Measurements from ENCODE around the gene TMBIM4. TPM values are rescaled to one million over a fixed set of nuclear protein-coding genes. Genes with fewer than 3 reads are reported as not detected.

TMBIM4 gene
- total and polyA plus RNA-seq, 2 donors (not counting 3 experiments of a cell fraction or from before 2014, with no cell fraction given), result 74.1 to 370 TPM

DNA sequence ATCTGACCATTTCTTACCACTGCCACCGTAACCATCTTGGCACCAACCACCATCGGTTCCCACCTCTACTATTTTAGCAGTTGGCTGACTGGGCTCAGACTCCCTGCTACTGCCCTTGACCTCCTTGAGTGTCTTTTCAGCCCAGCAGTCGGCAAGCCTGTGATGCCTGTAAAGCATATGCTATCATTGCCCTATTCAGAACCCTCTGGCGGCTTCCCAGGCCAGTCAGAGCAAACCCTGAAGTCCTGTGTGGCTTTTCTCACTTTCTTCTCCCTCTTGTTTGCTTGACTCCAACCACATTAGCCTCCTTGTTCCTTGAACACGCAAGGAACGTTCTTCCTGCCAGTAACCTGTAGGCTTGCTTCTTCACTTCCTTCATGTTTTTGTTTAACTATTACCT, 25.4 kb upstream of the TMBIM4 start:
- Histone ChIP-seq H2AFZ (ENCODE audit: low read depth, low read length) (no peak overlapping the region), H3K27ac (ENCODE audit: insufficient read depth, low read depth, low read length) (no peak overlapping the region), H4K20me1 (replicated peaks; ENCODE audit: control insufficient read depth, extremely low read depth, insufficient read depth, low read length) (no peaks in the 10 kb centered on the region), H3K9me1 (replicated peaks; ENCODE audit: control insufficient read depth, extremely low read depth, insufficient read depth, low read length) (no peaks in the 10 kb centered on the region), H3K79me2 (ENCODE audit: control insufficient read depth, insufficient read depth, low read length) (no peaks in the 10 kb centered on the region), H3K4me3 (replicated peaks in 1 of 3; ENCODE audit: insufficient read depth in 1 of 3, low read depth in 1 of 3, low read length in 3 of 3) (no peak overlapping the region), H3K4me2 (ENCODE audit: insufficient read depth, low read length) (no peak overlapping the region), H3K4me1 (ENCODE audit: control insufficient read depth, extremely low read depth, insufficient read depth, low read length) (peaks cover 27% of the 10 kb centered on the region), H3K27me3 (ENCODE audit: control insufficient read depth in 2 of 2, insufficient read depth in 2 of 2, low read length in 2 of 2) (no peaks in the 10 kb centered on the region), H3K9me3 (replicated peaks; ENCODE audit: control insufficient read depth, insufficient read depth, low read length) (no peaks in the 10 kb centered on the region), H3K36me3 (ENCODE audit: control insufficient read depth in 2 of 2, extremely low read depth in 1 of 2, insufficient read depth in 2 of 2, low read length in 2 of 2) (no peaks in the 10 kb centered on the region), H3K9ac (replicated peaks; ENCODE audit: extremely low read depth, insufficient read depth, low read length) (no peak overlapping the region)
- no peak for TF ChIP-seq POLR2AphosphoS5 (IDR thresholded peaks at IDR 0.05; ENCODE audit: insufficient read depth, low read depth, low read length)
- no peak for TF ChIP-seq FOS (IDR thresholded peaks at IDR 0.05; ENCODE audit: borderline replicate concordance, insufficient read depth, low read length)
- TF ChIP-seq EZH2 (IDR thresholded peaks at IDR 0.05; ENCODE audit: borderline replicate concordance, low read depth, low read length, severe bottlenecking), result no peak
- no peak for TF ChIP-seq GATA2 (IDR thresholded peaks at IDR 0.05; ENCODE audit: insufficient read depth, insufficient read length, low read depth, low read length)
- CTCF ChIA-PET, result interaction anchor here (1.4 kb wide), 1 partner anchor 26 kb away, joined by 3 read pairs; the partner anchor contains the start of gene TMBIM4
- intact Hi-C loops (cut with micrococcal nuclease), result loop anchor here (5.0 kb wide), 1 partner anchor 107 kb away; the partner anchor contains the start of gene HELB
- POLR2A ChIA-PET, result no interaction called here
- no TSS peak for BruUV-seq (replicated peaks)
- dilution Hi-C loops (cut with MboI; ENCODE audit: extremely low pct_ligation_motif_present, low sequenced_read_pairs), result no loop called here
- DNase-seq (ENCODE audit: low read depth, low spot score), result no peak
- FAIRE-seq, result no peak

- Histone ChIP-seq H3K27me3 (ENCODE audit: control insufficient read depth in 2 of 2, insufficient read depth in 2 of 2, low read length in 2 of 2) (no peaks in the 10 kb centered on the region), H3K4me2 (ENCODE audit: insufficient read depth, low read length) (no peak overlapping the region), H3K27ac (ENCODE audit: insufficient read depth, low read depth, low read length) (no peak overlapping the region), H3K4me3 (replicated peaks in 1 of 3; ENCODE audit: insufficient read depth in 1 of 3, low read depth in 1 of 3, low read length in 3 of 3) (no peak overlapping the region), H3K79me2 (ENCODE audit: control insufficient read depth, insufficient read depth, low read length) (no peaks in the 10 kb centered on the region), H3K9me3 (replicated peaks; ENCODE audit: control insufficient read depth, insufficient read depth, low read length) (no peaks in the 10 kb centered on the region), H3K4me1 (ENCODE audit: control insufficient read depth, extremely low read depth, insufficient read depth, low read length) (peaks cover 36% of the 10 kb centered on the region), H3K9ac (replicated peaks; ENCODE audit: extremely low read depth, insufficient read depth, low read length) (no peak overlapping the region), H2AFZ (ENCODE audit: low read depth, low read length) (no peak overlapping the region), H4K20me1 (replicated peaks; ENCODE audit: control insufficient read depth, extremely low read depth, insufficient read depth, low read length) (no peaks in the 10 kb centered on the region), H3K9me1 (replicated peaks; ENCODE audit: control insufficient read depth, extremely low read depth, insufficient read depth, low read length) (no peaks in the 10 kb centered on the region), H3K36me3 (ENCODE audit: control insufficient read depth in 2 of 2, extremely low read depth in 1 of 2, insufficient read depth in 2 of 2, low read length in 2 of 2) (no peaks in the 10 kb centered on the region)
- BruUV-seq (replicated peaks), result no TSS peak
- intact Hi-C loops (cut with micrococcal nuclease) (no loop called here), dilution Hi-C loops (cut with MboI; ENCODE audit: extremely low pct_ligation_motif_present, low sequenced_read_pairs) (no loop called here)
- FAIRE-seq (no peak), DNase-seq (ENCODE audit: low read depth, low spot score) (no peak)
- ChIA-PET POLR2A (no interaction called here), CTCF (interaction anchor here (1.4 kb wide), 1 partner anchor 25 kb away, joined by 3 read pairs; the partner anchor contains the start of gene TMBIM4)
- TF ChIP-seq EZH2 (IDR thresholded peaks at IDR 0.05; ENCODE audit: borderline replicate concordance, low read depth, low read length, severe bottlenecking) (no peak), FOS (IDR thresholded peaks at IDR 0.05; ENCODE audit: borderline replicate concordance, insufficient read depth, low read length) (no peak), POLR2A (IDR thresholded peaks at IDR 0.05; ENCODE audit: low read depth, low read length) (no peak), GATA2 (IDR thresholded peaks at IDR 0.05; ENCODE audit: insufficient read depth, insufficient read length, low read depth, low read length) (no peak), JUN (IDR thresholded peaks at IDR 0.05; ENCODE audit: borderline replicate concordance, insufficient read depth, insufficient read length, low read depth) (no peak), MYC (IDR thresholded peaks at IDR 0.05; ENCODE audit: low read depth, low read length) (no peak), POLR2AphosphoS5 (IDR thresholded peaks at IDR 0.05; ENCODE audit: insufficient read depth, low read depth, low read length) (no peak)
- TF ChIP-seq, protein P1, sequence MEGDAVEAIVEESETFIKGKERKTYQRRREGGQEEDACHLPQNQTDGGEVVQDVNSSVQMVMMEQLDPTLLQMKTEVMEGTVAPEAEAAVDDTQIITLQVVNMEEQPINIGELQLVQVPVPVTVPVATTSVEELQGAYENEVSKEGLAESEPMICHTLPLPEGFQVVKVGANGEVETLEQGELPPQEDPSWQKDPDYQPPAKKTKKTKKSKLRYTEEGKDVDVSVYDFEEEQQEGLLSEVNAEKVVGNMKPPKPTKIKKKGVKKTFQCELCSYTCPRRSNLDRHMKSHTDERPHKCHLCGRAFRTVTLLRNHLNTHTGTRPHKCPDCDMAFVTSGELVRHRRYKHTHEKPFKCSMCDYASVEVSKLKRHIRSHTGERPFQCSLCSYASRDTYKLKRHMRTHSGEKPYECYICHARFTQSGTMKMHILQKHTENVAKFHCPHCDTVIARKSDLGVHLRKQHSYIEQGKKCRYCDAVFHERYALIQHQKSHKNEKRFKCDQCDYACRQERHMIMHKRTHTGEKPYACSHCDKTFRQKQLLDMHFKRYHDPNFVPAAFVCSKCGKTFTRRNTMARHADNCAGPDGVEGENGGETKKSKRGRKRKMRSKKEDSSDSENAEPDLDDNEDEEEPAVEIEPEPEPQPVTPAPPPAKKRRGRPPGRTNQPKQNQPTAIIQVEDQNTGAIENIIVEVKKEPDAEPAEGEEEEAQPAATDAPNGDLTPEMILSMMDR (IDR thresholded peaks at IDR 0.05; ENCODE audit: extremely low read depth in 1 of 2, insufficient read depth in 1 of 2, low read depth in 1 of 2, low read length in 2 of 2), result no peak
- TF ChIP-seq, protein P2, sequence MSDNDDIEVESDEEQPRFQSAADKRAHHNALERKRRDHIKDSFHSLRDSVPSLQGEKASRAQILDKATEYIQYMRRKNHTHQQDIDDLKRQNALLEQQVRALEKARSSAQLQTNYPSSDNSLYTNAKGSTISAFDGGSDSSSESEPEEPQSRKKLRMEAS (IDR thresholded peaks at IDR 0.05; ENCODE audit: insufficient read depth, insufficient read length), result no peak
Measured at GRCh38 chr12:66194122-66194521, 24.3 kb upstream of the TMBIM4 start.
